ENCODE measurements around the gene SGTB.
"Not testable (repeated sequence)": the region's sequence is repeated elsewhere in the genome, so short reads cannot be mapped to it uniquely, and the experiment has no call there.

Gene SGTB

GRCh38 chr5:65668696-65669095 lies 53.2 kb downstream of the SGTB start:
- DNase-seq (ENCODE audit: low spot score): no peak

- DNase-seq (ENCODE audit: low spot score): no peak
Observed at GRCh38 chr5:65663804-65664521, 57.9 kb downstream of the SGTB start.

- no peak for DNase-seq (ENCODE audit: low spot score)
Observed at GRCh38 chr5:65654713-65655112, 67.2 kb downstream of the SGTB start.

GRCh38 chr5:65651144-65651543 lies 70.8 kb downstream of the SGTB start:
- DNase-seq (ENCODE audit: low spot score): no peak

- no peak for DNase-seq (ENCODE audit: low spot score)
Observed at GRCh38 chr5:65647941-65648340, 74.0 kb downstream of the SGTB start.

GRCh38 chr5:65646938-65647337 lies 75.0 kb downstream of the SGTB start:
- DNase-seq (ENCODE audit: low spot score): no peak

GRCh38 chr5:65640240-65640639 lies 81.7 kb downstream of the SGTB start:
- no peak for DNase-seq (ENCODE audit: low spot score)

- no peak for DNase-seq (ENCODE audit: low spot score)
Observed at GRCh38 chr5:65630981-65631380, 90.9 kb downstream of the SGTB start.

GRCh38 chr5:65625743-65626142 lies 96.2 kb downstream of the SGTB start:
- DNase-seq (ENCODE audit: low spot score): no peak

- DNase-seq (ENCODE audit: low spot score): peak; percentile 94
Observed at GRCh38 chr5:65624571-65625555, 97.0 kb downstream of the SGTB start, which contains the start of the genes SHLD3 and TRAPPC13. Gene SHLD3, plus strand, starts transcription at chr5:65625027. Its CDS starts 4,561 bp downstream, at chr5:65629588. Gene TRAPPC13, plus strand, starts transcription at chr5:65625027. Its CDS starts 34 bp downstream, at chr5:65625061.

- DNase-seq (ENCODE audit: low spot score): peak; percentile 94
Observed at GRCh38 chr5:65624025-65624570, 97.8 kb downstream of the SGTB start, which contains the start of gene TRIM23. Gene TRIM23, minus strand, starts transcription at chr5:65624333. Its CDS starts 59 bp downstream, at chr5:65624274.

GRCh38 chr5:65623482-65623881 lies 98.4 kb downstream of the SGTB start:
- DNase-seq (ENCODE audit: low spot score): no peak

- DNase-seq (ENCODE audit: low spot score): not testable (repeated sequence)
Observed at GRCh38 chr5:65621961-65622360, 99.9 kb downstream of the SGTB start.

GRCh38 chr5:65620021-65620420 lies 101.9 kb downstream of the SGTB start:
- no peak for DNase-seq (ENCODE audit: low spot score)
